Fibroblast of skin of right quadriceps (primary cell): ENCODE results near the gene PLCB3.
A peak's percentile ranks its signal among the peaks of the same experiment; 100 is the strongest.

Experiments used
- DNase-seq: peaks from one replicate; pipeline ENCODE4 v3.0.0-alpha.2; 2013

Gene PLCB3

DNA sequence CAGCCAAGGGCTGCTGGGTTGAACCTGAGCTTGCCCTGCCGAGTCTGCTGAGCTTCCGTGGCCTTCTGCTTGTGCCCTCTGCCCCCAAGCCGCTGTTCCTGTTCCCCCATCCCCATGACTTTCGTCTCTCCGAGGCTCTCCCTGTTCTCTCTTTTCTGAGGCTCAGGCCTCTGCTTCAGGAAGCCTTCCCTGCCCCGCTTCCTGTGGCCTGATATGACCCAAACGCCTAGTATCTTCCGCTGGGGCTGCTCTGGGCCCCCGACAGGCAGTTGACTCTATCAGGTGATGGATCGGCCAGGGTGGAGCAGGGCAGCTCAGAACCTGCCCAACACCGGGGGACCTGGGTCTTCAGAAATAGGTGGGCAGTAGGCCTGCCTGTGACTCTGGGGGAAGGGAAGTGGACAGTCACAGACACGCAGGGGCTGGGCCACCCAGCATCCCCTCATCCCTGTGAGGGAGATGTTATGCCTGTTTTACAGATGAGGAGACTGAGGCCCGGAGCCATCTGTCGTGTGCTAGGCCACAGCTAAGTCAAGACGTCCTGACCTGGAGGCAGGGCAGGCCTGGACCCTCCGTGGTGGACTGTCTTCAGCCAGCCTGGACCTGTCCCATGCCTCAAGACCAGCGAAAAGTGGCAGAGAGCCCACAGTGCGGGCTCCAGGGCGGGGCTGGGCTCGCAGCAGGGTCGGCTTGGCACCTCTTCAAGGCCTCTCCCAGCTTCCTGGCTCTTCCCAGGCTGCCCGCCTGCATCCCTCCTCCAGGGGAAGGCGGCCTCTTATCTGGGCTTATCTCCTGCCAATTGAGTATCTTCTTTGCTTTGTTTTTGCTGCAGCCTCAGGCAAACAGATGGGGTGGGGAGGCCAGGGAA is 16.9 kb downstream of the PLCB3 start:
- peak; percentile 31 for DNase-seq

DNA sequence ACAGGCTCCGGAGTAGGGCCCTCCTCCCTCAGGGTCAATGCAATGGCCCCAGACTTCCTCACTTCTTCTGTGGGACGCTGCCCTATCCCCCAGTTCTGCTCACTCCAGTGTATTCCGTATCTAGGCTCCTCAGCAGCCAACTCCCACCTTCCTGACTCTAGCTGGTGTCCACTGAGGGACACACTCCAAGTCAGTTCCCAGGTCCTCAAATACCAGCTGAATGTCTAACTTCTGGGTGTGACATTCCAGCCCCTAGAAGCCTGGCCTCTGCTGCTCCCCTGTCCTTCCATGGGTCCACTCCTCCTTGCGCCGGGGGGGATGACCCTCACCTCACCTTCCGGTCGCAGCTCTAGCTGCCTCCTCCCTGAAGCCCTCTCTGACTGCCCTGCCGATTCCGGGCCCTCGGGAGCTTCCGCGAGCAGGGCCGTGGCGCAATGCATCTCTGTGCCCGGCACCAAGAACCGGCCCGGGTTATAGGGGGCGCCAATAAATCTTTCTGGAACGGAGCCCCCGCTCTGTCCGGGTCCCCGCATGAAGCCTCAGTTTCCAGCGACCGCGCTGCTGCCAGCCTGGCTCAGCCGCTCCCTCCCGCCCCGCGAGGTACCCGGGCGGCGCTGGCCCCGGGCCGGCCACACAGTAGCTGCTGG is 17.7 kb downstream of the PLCB3 start:
- DNase-seq = peak; percentile 24

DNA sequence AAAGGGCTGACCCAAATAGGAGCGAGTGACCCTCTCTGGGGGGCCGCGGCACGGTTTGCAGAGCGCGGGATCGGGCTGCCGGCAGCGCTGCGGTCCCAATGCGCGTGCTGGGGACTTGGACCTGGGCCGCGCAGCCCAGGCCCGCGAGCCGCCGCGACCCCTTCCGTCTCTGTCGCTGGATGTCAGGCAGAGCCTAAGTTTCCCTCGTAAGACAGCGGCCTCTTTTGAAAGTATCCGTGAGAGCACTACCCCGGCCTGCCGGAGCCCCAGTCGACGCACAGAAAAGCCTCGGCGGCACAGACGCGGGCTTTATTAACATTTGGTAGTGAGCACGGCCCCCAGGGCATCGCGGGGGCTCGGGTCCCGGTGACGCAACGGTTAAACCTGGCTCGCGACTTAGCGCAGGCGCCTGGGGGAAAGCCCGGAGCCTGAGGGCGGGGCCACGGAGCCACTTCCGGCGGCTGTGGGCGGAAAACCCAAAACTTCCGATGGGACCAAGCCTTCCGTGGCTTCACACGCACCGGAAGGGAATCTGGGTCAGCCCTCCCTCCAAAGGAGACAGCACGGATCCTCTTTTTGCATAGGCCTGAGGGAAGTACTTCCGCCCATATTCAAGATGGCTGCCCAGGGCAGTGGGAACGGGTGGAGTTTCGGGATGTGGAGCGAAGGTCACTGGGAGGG is 18.4 kb downstream of the PLCB3 start:
- DNase-seq = peak; percentile 100

DNA sequence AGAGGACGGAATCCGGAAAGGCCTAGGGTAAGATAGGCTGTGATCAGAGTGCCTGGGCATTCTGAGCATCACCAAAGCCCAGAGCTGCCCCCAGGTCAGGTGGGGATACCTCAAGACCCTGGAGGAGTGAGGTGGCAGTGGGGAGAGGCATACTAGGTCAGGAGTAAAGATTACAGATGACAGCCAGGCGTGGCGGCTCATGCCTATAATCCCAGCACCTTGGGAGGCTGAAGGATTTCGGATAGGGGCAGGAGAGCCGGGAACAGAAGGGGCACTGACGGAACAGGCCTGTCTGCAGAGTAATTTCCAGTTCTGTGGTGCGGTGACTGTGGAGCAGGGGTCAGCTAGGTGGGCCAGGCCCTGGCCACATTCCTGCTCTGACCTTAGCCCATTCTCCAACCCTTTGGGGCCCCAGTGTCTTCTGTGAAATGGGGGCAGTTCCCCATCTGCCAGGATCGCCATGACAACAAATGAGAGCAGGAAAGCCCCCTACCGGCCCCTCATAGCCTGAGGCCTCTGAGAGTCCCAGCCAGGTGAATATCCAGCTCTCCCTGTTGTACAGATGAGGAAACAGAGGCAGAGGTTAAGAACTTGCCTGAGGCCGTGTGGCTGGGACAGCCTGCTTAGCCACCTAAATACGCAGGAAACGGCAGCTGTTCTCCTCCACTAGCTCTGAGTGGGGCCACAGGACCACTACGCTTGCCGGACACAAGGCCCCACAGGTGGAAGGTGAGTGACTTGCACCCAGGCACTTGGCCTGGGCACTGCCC is 23.9 kb downstream of the PLCB3 start:
- DNase-seq = no peak

GRCh38 chr11:64275841-64276240 is 24.5 kb downstream of the PLCB3 start:
- DNase-seq = no peak

- DNase-seq = no peak
These were observed 25.5 kb downstream of the PLCB3 start for GRCh38 chr11:64276653-64277431.

GRCh38 chr11:64278576-64279190 is 27.4 kb downstream of the PLCB3 start:
- DNase-seq = no peak

GRCh38 chr11:64281957-64282770 is 30.8 kb downstream of the PLCB3 start:
- DNase-seq = no peak

GRCh38 chr11:64283092-64283491 is 31.8 kb downstream of the PLCB3 start:
- DNase-seq = no peak

- peak; percentile 89 for DNase-seq
These were observed 33.0 kb downstream of the PLCB3 start, which contains the start of gene BAD for GRCh38 chr11:64284048-64284961. Gene BAD, minus strand, starts transcription at chr11:64284665. Its CDS starts 297 bp downstream, at chr11:64284368.

DNA sequence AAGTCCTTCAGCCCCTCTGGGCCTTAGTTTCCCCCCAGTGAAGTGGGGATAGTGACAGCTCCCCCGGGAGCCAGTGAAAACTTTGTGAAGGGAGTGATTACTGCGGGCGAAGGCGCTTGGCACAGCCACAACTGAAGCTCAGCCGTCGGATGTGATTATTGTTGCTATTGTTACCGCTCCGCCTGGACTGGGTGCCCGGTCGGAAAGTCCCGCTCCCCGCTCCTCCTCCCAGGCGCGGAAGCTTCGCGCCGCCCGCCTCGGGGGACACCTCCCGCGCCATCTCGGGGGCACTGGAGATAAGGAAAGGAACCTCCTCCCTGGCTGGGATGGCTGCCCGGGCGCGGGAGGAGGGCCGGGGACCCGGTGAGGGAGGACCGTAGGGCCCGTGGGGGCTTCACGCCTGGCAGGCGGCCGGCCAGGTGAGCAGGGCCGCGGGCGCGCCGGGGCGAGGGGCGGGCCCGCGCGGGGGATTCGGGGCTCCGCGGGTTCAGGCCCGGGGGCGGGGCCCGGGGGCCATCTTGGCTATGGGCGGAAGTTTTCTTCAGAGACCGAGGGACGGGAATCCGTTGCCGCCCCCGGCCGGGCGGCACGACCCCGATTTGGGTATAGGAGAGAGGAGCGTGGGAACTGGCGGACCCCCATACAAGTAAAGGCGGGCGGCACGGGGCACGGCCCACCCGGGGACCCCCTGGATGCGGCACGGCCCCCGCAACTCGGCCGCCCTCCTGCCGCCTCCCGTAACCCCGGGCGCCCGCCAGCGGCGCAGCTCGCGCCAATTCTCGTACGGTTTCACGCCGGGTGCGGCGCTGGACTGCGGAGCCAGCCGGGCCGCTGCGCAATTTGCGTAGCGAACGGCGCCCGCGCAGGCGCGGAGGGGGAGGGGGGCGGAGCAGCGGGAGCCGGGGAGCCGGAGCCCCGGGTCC is 33.9 kb downstream of the PLCB3 start, which contains the start of gene GPR137:
GPR137 (plus strand) TSS at position 887 of the 923 bp plus-strand sequence. CDS start 677 bp downstream, outside the sequence.
- peak; percentile 65 for DNase-seq

GRCh38 chr11:64285885-64286800 is 34.8 kb downstream of the PLCB3 start:
- no peak for DNase-seq

- DNase-seq = no peak
These were observed 35.5 kb downstream of the PLCB3 start for GRCh38 chr11:64286801-64287159.

- no peak for DNase-seq
These were observed 36.5 kb downstream of the PLCB3 start for GRCh38 chr11:64287676-64288352.

DNA sequence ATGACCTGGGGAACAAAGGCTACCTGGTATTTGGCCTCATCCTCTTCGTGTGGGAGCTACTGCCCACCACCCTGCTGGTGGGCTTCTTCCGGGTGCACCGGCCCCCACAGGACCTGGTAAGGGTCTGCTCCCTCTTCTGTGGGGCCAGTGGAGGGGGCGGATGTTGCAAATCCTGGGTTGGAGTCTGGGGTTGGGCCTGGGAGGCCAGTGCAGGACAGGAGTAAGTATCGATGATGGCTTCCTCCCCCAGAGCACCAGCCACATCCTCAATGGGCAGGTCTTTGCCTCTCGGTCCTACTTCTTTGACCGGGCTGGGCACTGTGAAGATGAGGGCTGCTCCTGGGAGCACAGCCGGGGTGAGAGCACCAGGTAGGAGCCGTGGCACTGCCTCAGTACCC is 37.0 kb downstream of the PLCB3 start:
- DNase-seq = no peak

DNA sequence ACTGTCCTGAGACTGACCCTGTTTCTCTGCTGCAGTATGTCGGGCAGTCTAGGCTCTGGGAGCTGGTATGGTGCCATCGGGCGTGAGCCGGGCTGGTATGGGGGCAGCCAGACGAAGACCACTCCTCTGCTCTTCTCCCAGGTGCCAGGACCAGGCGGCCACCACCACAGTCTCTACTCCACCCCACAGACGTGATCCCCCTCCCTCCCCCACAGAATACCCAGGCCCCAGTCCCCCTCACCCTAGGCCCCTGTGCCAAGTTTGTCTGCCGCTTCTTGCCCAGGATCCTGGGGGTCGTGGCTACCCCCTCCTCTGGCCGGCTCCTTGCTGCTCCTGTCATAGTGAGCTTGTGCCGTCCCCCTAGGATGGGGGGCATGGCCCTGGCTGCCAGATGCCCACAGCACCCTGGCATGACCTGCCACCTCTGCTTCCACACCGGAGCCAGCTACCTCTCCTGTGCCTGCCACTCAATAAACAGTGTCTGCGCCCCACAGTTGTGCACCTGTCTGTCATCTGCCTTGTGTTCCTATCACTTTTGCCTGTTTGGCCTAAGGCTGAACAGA is 37.8 kb downstream of the PLCB3 start:
- no peak for DNase-seq
